Effector CD4-positive, alpha-beta T cell (primary cell): ENCODE data around the gene TKFC.
A peak's percentile ranks its signal among the peaks of the same experiment; 100 is the strongest.

Source experiments
- DNase-seq: peaks from one replicate; pipeline ENCODE4 v3.0.0-alpha.2; 2020

Gene TKFC

GRCh38 chr11:61325649-61326414, 7.2 kb upstream of the TKFC start:
- no peak for DNase-seq

GRCh38 chr11:61327669-61328071, 5.4 kb upstream of the TKFC start:
- DNase-seq = no peak

GRCh38 chr11:61328351-61328750, 4.7 kb upstream of the TKFC start:
- no peak for DNase-seq

- DNase-seq = no peak
Observed at GRCh38 chr11:61329871-61330270, 3.2 kb upstream of the TKFC start.

GRCh38 chr11:61331651-61332050, 1.4 kb upstream of the TKFC start:
- no peak for DNase-seq

GRCh38 chr11:61332281-61332796, 689 bp upstream of the TKFC start:
- DNase-seq = no peak

GRCh38 chr11:61333550-61334433, 764 bp downstream of the TKFC start:
- DNase-seq = no peak

GRCh38 chr11:61334434-61335354, 1.7 kb downstream of the TKFC start:
- DNase-seq = no peak

- DNase-seq = no peak
Observed at GRCh38 chr11:61335355-61335710, 2.3 kb downstream of the TKFC start.

GRCh38 chr11:61336171-61336935, 3.3 kb downstream of the TKFC start:
- DNase-seq = peak; percentile 76

GRCh38 chr11:61337706-61338470, 4.9 kb downstream of the TKFC start:
- no peak for DNase-seq

- DNase-seq = no peak
Observed at GRCh38 chr11:61338783-61339489, 5.9 kb downstream of the TKFC start.

- DNase-seq = no peak
Observed at GRCh38 chr11:61339490-61339878, 6.5 kb downstream of the TKFC start.

- no peak for DNase-seq
Observed at GRCh38 chr11:61340979-61341378, 8.0 kb downstream of the TKFC start.

- no peak for DNase-seq
Observed at GRCh38 chr11:61341706-61342105, 8.7 kb downstream of the TKFC start.

- DNase-seq = no peak
Observed at GRCh38 chr11:61342207-61342803, 9.3 kb downstream of the TKFC start.

- no peak for DNase-seq
Observed at GRCh38 chr11:61343792-61344745, 11.0 kb downstream of the TKFC start.

GRCh38 chr11:61345170-61345610, 12.2 kb downstream of the TKFC start:
- DNase-seq = no peak
